Natural killer cell (primary cell): ENCODE data around the gene FAM83E. TPM values are rescaled to one million over a fixed set of nuclear protein-coding genes. Genes with fewer than 3 reads are reported as not detected.
A peak's percentile ranks its signal among the peaks of the same experiment; 100 is the strongest.

Source experiments
- ATAC-seq, 3 donors: fragments of 150-1000 bp in 2 of 3; fragments of 200-7000 bp in 1 of 3; cut with Tn5 transposase; 1 replicate in 1 of 3; 2 replicates in 2 of 3; pipeline ENCODE4 v1.10.0; 2021; ENCODE audit warnings: mild to moderate bottlenecking in 2 of 3, moderate library complexity in 2 of 3
- DNase-seq, 2 donors: peaks; one replicate each; pipeline versions ENCODE4 v3.0.0 to v3.0.0-alpha.2; 2013 to 2021; ENCODE audit warnings: mixed read lengths in 1 of 2
- H3K27ac ChIP-seq: one replicate; pipeline ENCODE4 v1.5.1; 2013; ENCODE audit warnings: mild to moderate bottlenecking, low read length
- H3K27me3 ChIP-seq: one replicate; pipeline ENCODE4 v1.6.1; 2013; ENCODE audit warnings: low read length; ENCODE audit not compliant: control insufficient read depth, insufficient read depth
- H3K36me3 ChIP-seq: one replicate; pipeline ENCODE4 v1.6.1; 2013; ENCODE audit warnings: low read length; ENCODE audit not compliant: control insufficient read depth, insufficient read depth
- H3K4me1 ChIP-seq: one replicate; pipeline ENCODE4 v1.6.1; 2013; ENCODE audit warnings: low read length; ENCODE audit not compliant: control insufficient read depth, insufficient read depth
- H3K4me3 ChIP-seq: one replicate; pipeline ENCODE4 v1.5.1; 2013; ENCODE audit warnings: low read length
- H3K9me3 ChIP-seq: one replicate; pipeline ENCODE4 v1.6.1; 2013; ENCODE audit warnings: low read length; ENCODE audit not compliant: control insufficient read depth, insufficient read depth
- H3K27ac Mint-ChIP-seq, 2 donors: one replicate each; pipeline ENCODE4 v1.8.0; 2022; ENCODE audit warnings: mild to moderate bottlenecking in 2 of 2, mixed read lengths in 2 of 2, moderate library complexity in 1 of 2
- H3K27me3 Mint-ChIP-seq, 2 donors: one replicate each; pipeline ENCODE4 v1.8.0; 2022; ENCODE audit warnings: low read depth in 2 of 2, mixed read lengths in 2 of 2
- H3K36me3 Mint-ChIP-seq: one replicate; pipeline ENCODE4 v1.8.0; 2022; ENCODE audit warnings: mixed read lengths
- H3K4me1 Mint-ChIP-seq, 2 donors: one replicate each; pipeline ENCODE4 v1.8.0; 2022; ENCODE audit warnings: mixed read lengths in 2 of 2
- H3K4me3 Mint-ChIP-seq: one replicate; pipeline ENCODE4 v1.8.0; 2022; ENCODE audit warnings: mild to moderate bottlenecking, moderate library complexity, mixed read lengths
- H3K9me3 Mint-ChIP-seq, 2 donors: one replicate each; pipeline ENCODE4 v1.8.0; 2022; ENCODE audit warnings: mixed read lengths in 2 of 2
- CTCF ChIP-seq: fragments of 200-600 bp; IDR thresholded peaks from one replicate; pipeline ENCODE4 v1.8.0; 2022; ENCODE audit warnings: antibody characterized with exemption
- WGBS: methylation state at CpG from one replicate; pipeline ENCODE4 v1.1.7; 2013; ENCODE audit warnings: missing lambda C conversion rate; ENCODE audit not compliant: insufficient coverage; 5-methylcytosine and 5-hydroxymethylcytosine counted together
- intact Hi-C: fragments of 100-400 bp; cut with micrococcal nuclease; formaldehyde crosslinking; loops from one replicate; pipeline ENCODE4 v1.14.2; 2022
- total RNA-seq, 4 donors: library from RNA; stranded (reverse); fragments of 120-200 nt in 1 of 4; gene quantifications; one replicate each; pipeline versions ENCODE4 v1.2.3 to v1.2.4, GENCODE V29; 2013 to 2022

The FAM83E gene
- total RNA-seq, 3 donors from 2014 or later (not counting 1 experiment from before 2014, with no cell fraction given) = 0.70 to 1.3 (median 1.1) TPM

- Mint-ChIP-seq H3K27ac (peak overlapping the region; percentile 99), H3K36me3 (no peaks in the 10 kb centered on the region), H3K9me3 (peaks cover 0 to 4% of the 10 kb centered on the region in 2 donors), H3K4me1 (peaks cover 39 to 51% of the 10 kb centered on the region in 2 donors), H3K4me3 (peak overlapping the region; percentile 95), H3K27me3 (no peaks in the 10 kb centered on the region)
- peaks cover 3% of the 10 kb centered on the region for H3K36me3 ChIP-seq
- H3K9me3 ChIP-seq = no peaks in the 10 kb centered on the region
- 4% methylated on average over 27 of the region's 29 CpGs for WGBS
- DNase-seq (peak; percentile 77 to 96), ATAC-seq (peak; percentile 46 to 67 (median 50))
- H3K27ac ChIP-seq = peak overlapping the region; percentile 97
- no peak for TF ChIP-seq CTCF
- intact Hi-C loops = loop anchor here (1.0 to 10.0 kb wide), 8 partner anchors 8 to 1004 kb away; partner anchors contain the start of genes CA11, GYS1, PPP1R15A and RPL18
- H3K4me1 ChIP-seq = peaks cover 45% of the 10 kb centered on the region
- H3K4me3 ChIP-seq = peak overlapping the region; percentile 60
- no peaks in the 10 kb centered on the region for H3K27me3 ChIP-seq
These were observed 23.3 kb upstream of the FAM83E start for GRCh38 chr19:48637948-48638830.

GRCh38 chr19:48637449-48637947 lies 22.6 kb upstream of the FAM83E start:
- peak overlapping the region; percentile 97 for H3K27ac ChIP-seq
- intact Hi-C loops = loop anchor here (2.0 to 10.0 kb wide), 7 partner anchors 19 to 1005 kb away; partner anchors contain the start of genes GYS1, PPP1R15A, RPL18 and RRAS
- H3K36me3 Mint-ChIP-seq = no peaks in the 10 kb centered on the region
- peaks cover 52% of the 10 kb centered on the region for H3K4me1 ChIP-seq
- H3K4me3 Mint-ChIP-seq = peak overlapping the region; percentile 95
- peak; percentile 99 to 100 for DNase-seq
- H3K27me3 ChIP-seq = no peaks in the 10 kb centered on the region
- H3K36me3 ChIP-seq = peaks cover 8% of the 10 kb centered on the region
- H3K9me3 ChIP-seq = no peaks in the 10 kb centered on the region
- peak; percentile 70 to 87 (median 76) for ATAC-seq
- H3K4me1 Mint-ChIP-seq = peaks cover 39 to 51% of the 10 kb centered on the region in 2 donors
- peaks cover 0 to 4% of the 10 kb centered on the region in 2 donors for H3K9me3 Mint-ChIP-seq
- no peaks in the 10 kb centered on the region for H3K27me3 Mint-ChIP-seq
- peak overlapping the region; percentile 72 for H3K4me3 ChIP-seq
- under 1% methylated on average over 38 of the region's 38 CpGs for WGBS
- no peak for TF ChIP-seq CTCF
- peak overlapping the region; percentile 99 for H3K27ac Mint-ChIP-seq

GRCh38 chr19:48636859-48637448 lies 22.1 kb upstream of the FAM83E start, which contains the start of gene DBP:
Gene DBP, minus strand, starts transcription at chr19:48637379. Its CDS starts 385 bp downstream, at chr19:48636994.
- Histone ChIP-seq H3K9me3 (no peaks in the 10 kb centered on the region), H3K36me3 (peaks cover 11% of the 10 kb centered on the region), H3K27ac (peak within 1 kb of the TSS; percentile 97), H3K27me3 (no peaks in the 10 kb centered on the region), H3K4me1 (peaks cover 55% of the 10 kb centered on the region), H3K4me3 (peak within 1 kb of the TSS; percentile 72)
- ATAC-seq (no peak), DNase-seq (no peak)
- Mint-ChIP-seq H3K27ac (peak within 1 kb of the TSS; percentile 99), H3K4me1 (peaks cover 39 to 51% of the 10 kb centered on the region in 2 donors), H3K9me3 (peaks cover 0 to 4% of the 10 kb centered on the region in 2 donors), H3K4me3 (peak within 1 kb of the TSS; percentile 95), H3K27me3 (no peaks in the 10 kb centered on the region), H3K36me3 (no peaks in the 10 kb centered on the region)
- WGBS = under 1% methylated on average over 40 of the region's 40 CpGs
- intact Hi-C loops = loop anchor here (2.0 to 10.0 kb wide), 7 partner anchors 18 to 1005 kb away; partner anchors contain the start of genes GYS1, PPP1R15A, RPL18 and RRAS
- TF ChIP-seq CTCF = no peak
